C4-2B (cell line): ENCODE data around the gene SLC25A23.

ENCODE experiments used
- H3K27ac ChIP-seq: fragments of 450-650 bp; 2 replicates; pipeline ENCODE4 v1.5.1; 2017
- CTCF ChIP-seq: fragments of 450-650 bp; conservative IDR thresholded peaks from 2 replicates; pipeline ENCODE4 v1.5.1; 2017; ENCODE audit warnings: mild to moderate bottlenecking
- ZFX ChIP-seq: fragments of 450-650 bp; IDR thresholded peaks from 2 replicates; pipeline ENCODE4 v1.6.1; 2017

Gene SLC25A23

DNA sequence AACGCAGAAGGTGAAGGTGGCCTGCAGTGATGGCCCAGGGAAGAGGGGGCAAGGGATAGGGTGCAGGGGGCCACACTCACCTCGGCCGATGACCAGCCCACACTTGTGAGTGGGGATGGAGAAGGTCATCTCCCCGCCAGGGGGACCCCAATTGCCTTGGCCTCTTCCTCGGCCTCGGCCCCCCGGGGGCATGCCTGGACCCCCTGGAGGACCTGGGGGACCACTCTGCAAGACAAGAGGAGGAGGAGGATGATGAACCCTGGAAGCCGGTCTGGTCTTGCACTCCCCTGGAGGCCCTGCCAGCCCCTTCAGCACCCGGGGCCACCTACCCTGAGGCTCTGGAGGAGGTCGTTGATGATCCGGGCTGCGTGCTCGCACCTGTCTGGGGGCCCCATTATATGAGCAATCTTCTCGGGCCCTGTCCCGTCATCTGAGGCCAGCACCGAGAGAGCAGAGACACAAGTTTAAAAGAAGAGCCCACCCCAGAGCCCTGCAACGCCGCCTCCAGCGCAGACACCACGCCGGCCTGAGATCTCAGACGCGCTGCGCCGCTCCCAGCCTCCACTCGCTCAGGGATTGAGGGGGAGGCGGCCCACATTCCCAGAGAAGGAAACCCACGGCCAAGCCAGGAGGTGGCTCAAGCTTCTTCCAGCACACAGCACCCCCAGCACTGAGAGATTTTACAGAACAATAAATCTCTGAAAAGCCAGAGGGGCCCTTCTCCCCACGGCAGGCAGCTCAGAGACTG is 42.8 kb downstream of the SLC25A23 start:
- no peak overlapping the region for H3K27ac ChIP-seq
- TF ChIP-seq CTCF (no peak), ZFX (no peak)

- H3K27ac ChIP-seq: no peak overlapping the region
- no peak for TF ChIP-seq CTCF
These were observed 43.9 kb downstream of the SLC25A23 start for GRCh38 chr19:6415591-6416190.

DNA sequence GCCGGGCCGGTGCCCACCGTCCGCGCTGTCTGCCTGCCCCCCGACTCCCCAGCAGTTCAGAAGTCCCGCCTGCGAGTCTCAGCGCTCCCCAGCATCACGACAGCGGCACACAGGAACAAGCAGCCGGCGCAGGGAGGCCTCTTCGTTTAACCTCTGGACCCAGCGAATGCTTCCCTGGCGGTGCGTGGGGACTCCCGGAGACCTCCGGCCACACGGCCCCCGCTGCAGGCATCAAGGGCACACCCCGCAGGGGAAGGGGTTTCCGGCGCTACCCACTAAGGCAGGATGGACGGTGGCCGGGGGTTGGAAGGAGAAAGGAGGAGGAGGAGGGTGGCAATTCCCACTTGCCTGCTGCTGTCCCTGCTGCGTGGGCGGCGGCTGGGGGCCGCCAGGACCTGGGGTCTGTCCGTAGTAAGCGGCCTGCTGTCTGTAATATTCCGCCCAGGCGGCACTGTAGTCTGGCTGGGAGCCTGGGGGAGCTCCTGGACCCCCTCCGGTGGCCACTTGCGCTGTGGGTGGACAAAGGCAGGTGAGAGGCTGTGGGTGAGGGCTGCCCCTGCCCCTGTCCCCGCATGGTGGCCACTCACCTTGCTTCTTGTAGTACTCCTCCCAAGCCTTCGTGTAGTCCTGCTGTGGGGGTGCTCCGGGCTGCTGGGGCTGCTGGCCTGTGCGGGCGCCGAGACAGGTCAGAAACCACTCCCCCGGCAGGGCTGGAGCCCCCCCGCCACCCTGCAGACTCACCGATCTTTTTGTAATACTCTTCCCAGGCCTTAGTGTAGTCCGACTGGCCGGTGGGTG is 44.6 kb downstream of the SLC25A23 start:
- no peak for TF ChIP-seq CTCF
- no peak for TF ChIP-seq ZFX
- no peak overlapping the region for H3K27ac ChIP-seq

- H3K27ac ChIP-seq: no peak overlapping the region
- TF ChIP-seq ZFX (no peak), CTCF (no peak)
These were observed 45.6 kb downstream of the SLC25A23 start for GRCh38 chr19:6413721-6414643.

DNA sequence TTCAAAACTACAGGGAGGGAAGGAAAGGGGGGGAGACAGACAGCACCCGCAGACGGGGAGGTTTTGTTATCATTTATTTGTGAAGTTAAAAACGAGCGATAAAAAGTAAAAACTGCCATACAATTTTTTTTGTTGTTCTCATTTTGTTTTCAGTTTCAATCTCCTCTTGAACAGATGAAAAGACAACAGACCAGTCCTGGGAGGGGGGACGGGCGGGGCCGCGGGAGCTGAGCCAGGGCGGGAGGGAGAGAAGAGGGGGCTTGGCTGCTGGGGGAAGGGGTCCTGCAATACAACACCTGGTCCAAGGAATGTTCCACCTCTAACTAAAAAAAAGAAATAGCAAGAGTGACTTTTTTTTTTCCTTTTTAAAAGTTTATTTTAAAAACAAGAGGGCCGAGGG is 46.3 kb downstream of the SLC25A23 start:
- no peak for TF ChIP-seq ZFX
- no peak for TF ChIP-seq CTCF
- no peak overlapping the region for H3K27ac ChIP-seq

- no peak overlapping the region for H3K27ac ChIP-seq
- TF ChIP-seq ZFX: no peak
- TF ChIP-seq CTCF: peak; percentile 74
These were observed 47.0 kb downstream of the SLC25A23 start for GRCh38 chr19:6412447-6413091.
